Esophagus squamous epithelium (tissue), 4 donors: Measurements from ENCODE around the gene SLC16A5.

Source experiments
- POLR2A ChIP-seq, 4 donors: fragments of 450-650 bp; IDR thresholded peaks; one replicate each; pipeline ENCODE4 v1.6.1; 2017; ENCODE audit warnings: antibody characterized with exemption in 4 of 4, mild to moderate bottlenecking in 4 of 4, moderate library complexity in 3 of 4
- TF ChIP-seq, protein P1 (sequence below), 6 experiments: fragments of 450-650 bp in 4 of 6; fragments of 200-600 bp in 2 of 6; sonication (generic) in 2 of 6; IDR thresholded peaks; one replicate each; pipeline ENCODE4 v1.5.1; 2016 to 2019; ENCODE audit warnings: antibody characterized with exemption in 6 of 6, mild to moderate bottlenecking in 4 of 6, moderate library complexity in 4 of 6

GRCh38 chr17:75114552-75115314 is 27.0 kb downstream of the SLC16A5 start:
- TF ChIP-seq, protein P1, sequence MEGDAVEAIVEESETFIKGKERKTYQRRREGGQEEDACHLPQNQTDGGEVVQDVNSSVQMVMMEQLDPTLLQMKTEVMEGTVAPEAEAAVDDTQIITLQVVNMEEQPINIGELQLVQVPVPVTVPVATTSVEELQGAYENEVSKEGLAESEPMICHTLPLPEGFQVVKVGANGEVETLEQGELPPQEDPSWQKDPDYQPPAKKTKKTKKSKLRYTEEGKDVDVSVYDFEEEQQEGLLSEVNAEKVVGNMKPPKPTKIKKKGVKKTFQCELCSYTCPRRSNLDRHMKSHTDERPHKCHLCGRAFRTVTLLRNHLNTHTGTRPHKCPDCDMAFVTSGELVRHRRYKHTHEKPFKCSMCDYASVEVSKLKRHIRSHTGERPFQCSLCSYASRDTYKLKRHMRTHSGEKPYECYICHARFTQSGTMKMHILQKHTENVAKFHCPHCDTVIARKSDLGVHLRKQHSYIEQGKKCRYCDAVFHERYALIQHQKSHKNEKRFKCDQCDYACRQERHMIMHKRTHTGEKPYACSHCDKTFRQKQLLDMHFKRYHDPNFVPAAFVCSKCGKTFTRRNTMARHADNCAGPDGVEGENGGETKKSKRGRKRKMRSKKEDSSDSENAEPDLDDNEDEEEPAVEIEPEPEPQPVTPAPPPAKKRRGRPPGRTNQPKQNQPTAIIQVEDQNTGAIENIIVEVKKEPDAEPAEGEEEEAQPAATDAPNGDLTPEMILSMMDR (IDR thresholded peaks at IDR 0.05) = no peak
- no peak for TF ChIP-seq POLR2A (IDR thresholded peaks at IDR 0.05)
